K562 (cell line): ENCODE results near the gene ZNF48. TPM values are rescaled to one million over a fixed set of nuclear protein-coding genes. Genes with fewer than 3 reads are reported as not detected.
A peak's percentile ranks its signal among the peaks of the same experiment; 100 is the strongest.

Experiments
- ADNP ChIP-seq: fragments of 200-800 bp; sonication (Bioruptor generic); IDR thresholded peaks from 2 replicates; pipeline ENCODE4 v1.6.1; 2016; ENCODE audit warnings: missing genetic modification characterization, missing compliant biosample characterization
- ELF1 ChIP-seq: fragments of 200-800 bp; sonication (Bioruptor generic); IDR thresholded peaks from 2 replicates; pipeline ENCODE4 v1.6.1; 2016; ENCODE audit warnings: missing genetic modification characterization, missing compliant biosample characterization
- GABPB1 ChIP-seq: sonication (generic); formaldehyde crosslinking; IDR thresholded peaks from 2 replicates; pipeline ENCODE4 v1.8.0; 2022; ENCODE audit warnings: mild to moderate bottlenecking, missing genetic modification reagents
- GTF2A2 ChIP-seq: IDR thresholded peaks from 2 replicates; pipeline ENCODE4 v1.6.1; 2016; ENCODE audit warnings: mild to moderate bottlenecking, missing genetic modification characterization, missing compliant biosample characterization
- HDGF ChIP-seq: fragments of 450-650 bp; IDR thresholded peaks from 2 replicates; pipeline ENCODE4 v1.6.1; 2016
- IFI16 ChIP-seq: fragments of 250-450 bp; sonication (Bioruptor Pico); IDR thresholded peaks from 2 replicates; pipeline ENCODE4 v2.1.2; 2022; ENCODE audit warnings: mild to moderate bottlenecking, inconsistent platforms
- MTF1 ChIP-seq: fragments of 250-450 bp; sonication (Bioruptor Pico); IDR thresholded peaks from 2 replicates; pipeline ENCODE4 v1.9.0; 2021; ENCODE audit warnings: moderate library complexity, mild to moderate bottlenecking, inconsistent platforms, borderline replicate concordance
- NCOA6 ChIP-seq: fragments of 450-650 bp; IDR thresholded peaks from 2 replicates; pipeline ENCODE4 v1.6.1; 2017; ENCODE audit warnings: mild to moderate bottlenecking
- PHF8 ChIP-seq: fragments of 200-600 bp; sonication (generic); IDR thresholded peaks from 2 replicates; pipeline ENCODE4 v1.6.1; 2012; ENCODE audit warnings: mixed run types, mild to moderate bottlenecking, inconsistent platforms, low read length, moderate library complexity, borderline replicate concordance
- POLR2A ChIP-seq: fragments of 450-650 bp; conservative IDR thresholded peaks from 2 replicates; pipeline ENCODE4 v1.6.1; 2016
- POLR2H ChIP-seq: IDR thresholded peaks from 2 replicates; pipeline ENCODE4 v1.6.1; 2016; ENCODE audit warnings: missing genetic modification characterization, low read depth, mild to moderate bottlenecking, control low read depth, missing compliant biosample characterization, moderate library complexity
- PRPF4 ChIP-seq: fragments of 200-400 bp; formaldehyde crosslinking; IDR thresholded peaks from one replicate; pipeline ENCODE4 v1.6.1; 2017; ENCODE audit warnings: low read length, low read depth, mild to moderate bottlenecking; ENCODE audit not compliant: insufficient read depth, poor library complexity, severe bottlenecking
- PURB ChIP-seq: sonication (generic); formaldehyde crosslinking; IDR thresholded peaks from 2 replicates; pipeline ENCODE4 v1.9.0; 2021; ENCODE audit warnings: low read depth, mild to moderate bottlenecking, missing genetic modification reagents
- RNF2 ChIP-seq: sonication (generic); IDR thresholded peaks from 2 replicates; pipeline ENCODE4 v1.6.1; 2016
- SUPT5H ChIP-seq: fragments of 450-650 bp; IDR thresholded peaks from 2 replicates; pipeline ENCODE4 v1.6.1; 2016
- ZFPM2 ChIP-seq: fragments of 250-450 bp; sonication (Bioruptor Pico); IDR thresholded peaks from 2 replicates; pipeline ENCODE4 v1.5.1; 2022; ENCODE audit warnings: mild to moderate bottlenecking
- ZNF134 ChIP-seq: fragments of 250-450 bp; sonication (Bioruptor Pico); conservative IDR thresholded peaks from 2 replicates; pipeline ENCODE4 v1.4.0; 2020
- ZNF41 ChIP-seq: fragments of 250-450 bp; sonication (Bioruptor Pico); conservative IDR thresholded peaks from 2 replicates; pipeline ENCODE4 v1.4.0; 2020; ENCODE audit warnings: mild to moderate bottlenecking
- ZNF57 ChIP-seq: fragments of 450-650 bp; formaldehyde crosslinking; IDR thresholded peaks from 2 replicates; pipeline ENCODE4 v1.4.0; 2020; ENCODE audit warnings: mild to moderate bottlenecking, moderate library complexity
- ZNF696 ChIP-seq: fragments of 250-450 bp; sonication (Bioruptor Pico); conservative IDR thresholded peaks from 2 replicates; pipeline ENCODE4 v1.4.0; 2020; ENCODE audit warnings: mild to moderate bottlenecking, moderate library complexity
- polyA plus RNA-seq, 8 experiments: library from polyadenylated mRNA; depleted of rRNA in 4 of 8; stranded (reverse) in 5 of 8; unstranded in 3 of 8; fragments of >200 nt; fragmentation: Nextera tagmentation in 2 of 8; fragmentation: Illumina TruSeq in 1 of 8; extraction: Ambion mirVana in 2 of 8; extraction: Trizol in 1 of 8; gene quantifications; 2 replicates each; pipeline versions ENCODE4 v1.2.1 to v1.2.3, GENCODE V29; 2011 to 2014; ENCODE audit warnings: inconsistent platforms in 1 of 8, missing spikeins in 1 of 8
- total RNA-seq, 7 experiments: library from RNA; depleted of rRNA in 6 of 7; stranded (reverse); fragments of >200 nt in 6 of 7; fragmentation: Illumina TruSeq in 2 of 7; extraction: Trizol in 2 of 7; gene quantifications; 2 replicates each; pipeline versions ENCODE4 v1.2.1 to v1.2.3, GENCODE V29; 2011 to 2021; ENCODE audit warnings: low replicate concordance in 1 of 7
- TF ChIP-seq, protein P1 (sequence below): fragments of 450-650 bp; IDR thresholded peaks from 2 replicates; pipeline ENCODE4 v1.7.1; 2018; ENCODE audit warnings: mild to moderate bottlenecking, low read depth; ENCODE audit not compliant: partially characterized antibody
- TF ChIP-seq, protein P2 (sequence below), 2 experiments: fragments of 450-650 bp; conservative IDR thresholded peaks; 2 replicates each; pipeline ENCODE4 v1.6.1; 2017; ENCODE audit warnings: mild to moderate bottlenecking in 2 of 2, moderate library complexity in 2 of 2
- TF ChIP-seq, protein P3 (sequence below): fragments of 250-450 bp; sonication (Bioruptor Pico); IDR thresholded peaks from 2 replicates; pipeline ENCODE4 v1.5.0; 2021

ZNF48 gene
- total and polyA plus RNA-seq, 9 of the 15 experiments (the other 6 are each of a cell fraction or from before 2014, with no cell fraction given): 0.38 to 11.6 (median 4.7) TPM

DNA sequence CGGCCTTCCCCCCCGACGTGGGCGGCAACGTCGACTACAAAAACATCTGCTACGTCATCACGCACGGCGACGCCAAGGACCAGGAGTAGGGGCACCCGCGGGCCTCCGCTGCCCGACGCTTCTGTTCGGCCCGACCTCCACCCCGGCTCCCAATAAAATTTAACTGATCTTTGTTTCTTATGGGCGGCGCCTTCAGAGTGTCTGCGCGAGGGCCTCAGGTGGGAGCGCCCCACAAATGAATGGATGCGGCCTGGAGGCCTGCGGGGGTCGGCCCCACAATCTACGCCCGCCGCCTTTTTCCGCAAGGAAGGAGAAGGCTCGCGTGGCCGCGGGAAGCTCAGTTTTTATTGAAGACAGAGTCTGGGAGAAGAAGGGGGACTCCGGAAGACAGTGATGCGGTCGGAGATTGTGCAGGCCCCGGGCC lies 17.4 kb upstream of the ZNF48 start (continued):
- TF ChIP-seq, protein P1, sequence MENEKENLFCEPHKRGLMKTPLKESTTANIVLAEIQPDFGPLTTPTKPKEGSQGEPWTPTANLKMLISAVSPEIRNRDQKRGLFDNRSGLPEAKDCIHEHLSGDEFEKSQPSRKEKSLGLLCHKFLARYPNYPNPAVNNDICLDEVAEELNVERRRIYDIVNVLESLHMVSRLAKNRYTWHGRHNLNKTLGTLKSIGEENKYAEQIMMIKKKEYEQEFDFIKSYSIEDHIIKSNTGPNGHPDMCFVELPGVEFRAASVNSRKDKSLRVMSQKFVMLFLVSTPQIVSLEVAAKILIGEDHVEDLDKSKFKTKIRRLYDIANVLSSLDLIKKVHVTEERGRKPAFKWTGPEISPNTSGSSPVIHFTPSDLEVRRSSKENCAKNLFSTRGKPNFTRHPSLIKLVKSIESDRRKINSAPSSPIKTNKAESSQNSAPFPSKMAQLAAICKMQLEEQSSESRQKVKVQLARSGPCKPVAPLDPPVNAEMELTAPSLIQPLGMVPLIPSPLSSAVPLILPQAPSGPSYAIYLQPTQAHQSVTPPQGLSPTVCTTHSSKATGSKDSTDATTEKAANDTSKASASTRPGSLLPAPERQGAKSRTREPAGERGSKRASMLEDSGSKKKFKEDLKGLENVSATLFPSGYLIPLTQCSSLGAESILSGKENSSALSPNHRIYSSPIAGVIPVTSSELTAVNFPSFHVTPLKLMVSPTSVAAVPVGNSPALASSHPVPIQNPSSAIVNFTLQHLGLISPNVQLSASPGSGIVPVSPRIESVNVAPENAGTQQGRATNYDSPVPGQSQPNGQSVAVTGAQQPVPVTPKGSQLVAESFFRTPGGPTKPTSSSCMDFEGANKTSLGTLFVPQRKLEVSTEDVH: peak; percentile 31
- TF ChIP-seq NCOA6 (peak; percentile 91), POLR2H (peak; percentile 90), PURB (no peak), PHF8 (peak; percentile 72; the same call in 1 of the 2 replicates), ZNF696 (no peak), ELF1 (peak; percentile 77), POLR2A (peak; percentile 81), SUPT5H (peak; percentile 56), PRPF4 (no peak), ZFPM2 (CRISPR knock-in tag) (no peak), ZNF134 (CRISPR knock-in tag) (no peak), HDGF (no peak), IFI16 (no peak), ZNF41 (CRISPR knock-in tag) (no peak), GTF2A2 (no peak), ADNP (tag) (no peak), MTF1 (CRISPR knock-in tag) (no peak), GABPB1 (CRISPR knock-in tag) (no peak), RNF2 (peak; percentile 62), ZNF57 (no peak)
- TF ChIP-seq, protein P2, sequence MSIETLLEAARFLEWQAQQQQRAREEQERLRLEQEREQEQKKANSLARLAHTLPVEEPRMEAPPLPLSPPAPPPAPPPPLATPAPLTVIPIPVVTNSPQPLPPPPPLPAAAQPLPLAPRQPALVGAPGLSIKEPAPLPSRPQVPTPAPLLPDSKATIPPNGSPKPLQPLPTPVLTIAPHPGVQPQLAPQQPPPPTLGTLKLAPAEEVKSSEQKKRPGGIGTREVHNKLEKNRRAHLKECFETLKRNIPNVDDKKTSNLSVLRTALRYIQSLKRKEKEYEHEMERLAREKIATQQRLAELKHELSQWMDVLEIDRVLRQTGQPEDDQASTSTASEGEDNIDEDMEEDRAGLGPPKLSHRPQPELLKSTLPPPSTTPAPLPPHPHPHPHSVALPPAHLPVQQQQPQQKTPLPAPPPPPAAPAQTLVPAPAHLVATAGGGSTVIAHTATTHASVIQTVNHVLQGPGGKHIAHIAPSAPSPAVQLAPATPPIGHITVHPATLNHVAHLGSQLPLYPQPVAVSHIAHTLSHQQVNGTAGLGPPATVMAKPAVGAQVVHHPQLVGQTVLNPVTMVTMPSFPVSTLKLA (conservative IDR thresholded peaks at IDR 0.05): peak; percentile 62 to 70; a peak in 1 of 4 replicates
- TF ChIP-seq, protein P3, sequence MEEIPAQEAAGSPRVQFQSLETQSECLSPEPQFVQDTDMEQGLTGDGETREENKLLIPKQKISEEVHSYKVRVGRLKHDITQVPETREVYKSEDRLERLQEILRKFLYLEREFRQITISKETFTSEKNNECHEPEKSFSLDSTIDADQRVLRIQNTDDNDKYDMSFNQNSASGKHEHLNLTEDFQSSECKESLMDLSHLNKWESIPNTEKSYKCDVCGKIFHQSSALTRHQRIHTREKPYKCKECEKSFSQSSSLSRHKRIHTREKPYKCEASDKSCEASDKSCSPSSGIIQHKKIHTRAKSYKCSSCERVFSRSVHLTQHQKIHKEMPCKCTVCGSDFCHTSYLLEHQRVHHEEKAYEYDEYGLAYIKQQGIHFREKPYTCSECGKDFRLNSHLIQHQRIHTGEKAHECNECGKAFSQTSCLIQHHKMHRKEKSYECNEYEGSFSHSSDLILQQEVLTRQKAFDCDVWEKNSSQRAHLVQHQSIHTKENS (CRISPR knock-in tag): no peak
